MM.1S (cell line): ENCODE measurements around the gene NDUFS4.

Source experiments
- DNase-seq: peaks from one replicate; pipeline ENCODE4 v3.0.0-alpha.2; 2015
- H2AFZ ChIP-seq: fragments of 300-600 bp; sonication (generic); 2 replicates; pipeline ENCODE4 v1.6.0; 2016; ENCODE audit warnings: antibody characterized with exemption, low read length
- H3F3A ChIP-seq: fragments of 300-600 bp; sonication (generic); 2 replicates; pipeline ENCODE4 v1.6.1; 2016; ENCODE audit warnings: mild to moderate bottlenecking, antibody characterized with exemption, low read length, moderate library complexity, mixed read lengths; ENCODE audit not compliant: insufficient read depth
- H3K27ac ChIP-seq: fragments of 300-600 bp; sonication (generic); 2 replicates; pipeline ENCODE4 v1.5.1; 2016; ENCODE audit warnings: mild to moderate bottlenecking, low read length
- H3K27me3 ChIP-seq: fragments of 300-600 bp; sonication (generic); replicated peaks from 2 replicates; pipeline ENCODE4 v1.6.0; 2016; ENCODE audit warnings: low read length; ENCODE audit not compliant: insufficient read depth
- H3K36me3 ChIP-seq: fragments of 300-600 bp; sonication (generic); replicated peaks from 2 replicates; pipeline ENCODE4 v1.6.1; 2016; ENCODE audit warnings: mild to moderate bottlenecking, low read length, mixed read lengths; ENCODE audit not compliant: insufficient read depth
- H3K4me1 ChIP-seq: fragments of 300-600 bp; sonication (generic); 2 replicates; pipeline ENCODE4 v1.6.1; 2016; ENCODE audit warnings: low read length, mixed read lengths
- H3K4me2 ChIP-seq: fragments of 300-600 bp; sonication (generic); 2 replicates; pipeline ENCODE4 v1.6.0; 2016; ENCODE audit warnings: low read depth, low read length
- H3K4me3 ChIP-seq: fragments of 300-600 bp; sonication (generic); 2 replicates; pipeline ENCODE4 v1.5.1; 2016; ENCODE audit warnings: low read length, mixed read lengths
- H3K79me2 ChIP-seq: fragments of 300-600 bp; sonication (generic); 2 replicates; pipeline ENCODE4 v1.6.1; 2016; ENCODE audit warnings: mixed run types, low read length, mixed read lengths
- H3K9ac ChIP-seq: fragments of 300-600 bp; sonication (generic); 2 replicates; pipeline ENCODE4 v1.6.1; 2016; ENCODE audit warnings: low read length, mixed read lengths
- H3K9me2 ChIP-seq: fragments of 300-600 bp; sonication (generic); replicated peaks from 2 replicates; pipeline ENCODE4 v1.6.1; 2016; ENCODE audit warnings: mild to moderate bottlenecking, low read length, mixed read lengths; ENCODE audit not compliant: insufficient read depth
- H3K9me3 ChIP-seq: fragments of 300-600 bp; sonication (generic); replicated peaks from 2 replicates; pipeline ENCODE4 v1.6.1; 2016; ENCODE audit warnings: mild to moderate bottlenecking, low read length, mixed read lengths; ENCODE audit not compliant: insufficient read depth
- H4K20me1 ChIP-seq: fragments of 300-600 bp; sonication (generic); 2 replicates; pipeline ENCODE4 v1.6.1; 2016; ENCODE audit warnings: mild to moderate bottlenecking, low read length, moderate library complexity, mixed read lengths; ENCODE audit not compliant: insufficient read depth
- CTCF ChIP-seq: fragments of 300-600 bp; sonication (generic); IDR thresholded peaks from 2 replicates; pipeline ENCODE4 v1.5.1; 2016; ENCODE audit warnings: antibody characterized with exemption, low read length, mixed read lengths
- EZH2 ChIP-seq: fragments of 300-600 bp; sonication (generic); optimal IDR thresholded peaks from 2 replicates; pipeline ENCODE3; 2017; ENCODE audit warnings: low read depth, mild to moderate bottlenecking, antibody characterized with exemption, low read length, mixed read lengths
- EZH2phosphoT487 ChIP-seq: fragments of 300-600 bp; sonication (generic); IDR thresholded peaks from 2 replicates; pipeline ENCODE4 v1.6.1; 2018; ENCODE audit warnings: antibody characterized with exemption, low read length

NDUFS4 gene

GRCh38 chr5:53557386-53557785 lies 3.1 kb upstream of the NDUFS4 start:
- H3K4me2 ChIP-seq, result no peak overlapping the region
- peaks cover 19% of the 10 kb centered on the region for H3K79me2 ChIP-seq

GRCh38 chr5:53558966-53559365 lies 1.5 kb upstream of the NDUFS4 start:
- Histone ChIP-seq H3K79me2 (peaks cover 34% of the 10 kb centered on the region), H3K4me3 (no peak overlapping the region), H3F3A (peaks cover 6% of the 10 kb centered on the region; the same call in 1 of the 2 replicates), H3K9me2 (no peaks in the 10 kb centered on the region), H4K20me1 (no peaks in the 10 kb centered on the region), H3K4me1 (peaks cover 6% of the 10 kb centered on the region), H2AFZ (no peak overlapping the region), H3K27me3 (no peaks in the 10 kb centered on the region), H3K9ac (no peak overlapping the region), H3K27ac (no peak overlapping the region), H3K36me3 (no peaks in the 10 kb centered on the region), H3K4me2 (no peak overlapping the region), H3K9me3 (no peaks in the 10 kb centered on the region)
- no peak for DNase-seq
- TF ChIP-seq EZH2 (no peak), CTCF (no peak), EZH2phosphoT487 (no peak)

More at GRCh38 chr5:53557386-53557785, 3.1 kb upstream of the NDUFS4 start:
- peaks cover 6% of the 10 kb centered on the region for H3K4me1 ChIP-seq
- H3K27ac ChIP-seq, result no peak overlapping the region
- peaks cover 6% of the 10 kb centered on the region; the same call in 1 of the 2 replicates for H3F3A ChIP-seq
- no peak overlapping the region for H3K4me3 ChIP-seq
- no peaks in the 10 kb centered on the region for H3K9me2 ChIP-seq
- no peaks in the 10 kb centered on the region for H3K27me3 ChIP-seq
- no peaks in the 10 kb centered on the region for H3K36me3 ChIP-seq
- H2AFZ ChIP-seq, result no peak overlapping the region
- TF ChIP-seq EZH2phosphoT487 (no peak), EZH2 (no peak)
- no peaks in the 10 kb centered on the region for H3K9me3 ChIP-seq
- H4K20me1 ChIP-seq, result no peaks in the 10 kb centered on the region
- H3K9ac ChIP-seq, result no peak overlapping the region
- no peak for DNase-seq

- Histone ChIP-seq H3K36me3 (no peaks in the 10 kb centered on the region), H3K9me3 (no peaks in the 10 kb centered on the region), H3K9ac (peak overlapping the region; percentile 86; the same call in 1 of the 2 replicates), H3K4me3 (peak overlapping the region; percentile 89), H3K4me2 (peak overlapping the region; percentile 73), H3K79me2 (peaks cover 44% of the 10 kb centered on the region), H3K9me2 (no peaks in the 10 kb centered on the region), H3F3A (peaks cover 6% of the 10 kb centered on the region; the same call in 1 of the 2 replicates), H3K27ac (peak overlapping the region; percentile 80; the same call in 1 of the 2 replicates), H4K20me1 (no peaks in the 10 kb centered on the region), H3K27me3 (no peaks in the 10 kb centered on the region), H2AFZ (peak overlapping the region; percentile 86), H3K4me1 (peaks cover 6% of the 10 kb centered on the region)
- no peak for DNase-seq
- no peak for TF ChIP-seq CTCF
- no peak for TF ChIP-seq EZH2phosphoT487
- no peak for TF ChIP-seq EZH2
Measured at GRCh38 chr5:53560028-53560427, 411 bp upstream of the NDUFS4 start.

- Histone ChIP-seq H3K9me3 (no peaks in the 10 kb centered on the region), H3K36me3 (no peaks in the 10 kb centered on the region), H3K4me3 (no peak overlapping the region), H3K4me1 (no peaks in the 10 kb centered on the region), H3F3A (no peaks in the 10 kb centered on the region), H3K9me2 (no peaks in the 10 kb centered on the region), H3K79me2 (peaks cover 91% of the 10 kb centered on the region), H3K27ac (no peak overlapping the region), H2AFZ (no peak overlapping the region), H3K9ac (no peak overlapping the region), H3K4me2 (no peak overlapping the region), H4K20me1 (no peaks in the 10 kb centered on the region), H3K27me3 (no peaks in the 10 kb centered on the region)
- DNase-seq, result no peak
- no peak for TF ChIP-seq EZH2phosphoT487
Measured at GRCh38 chr5:53568401-53568800, 8.0 kb downstream of the NDUFS4 start.
